GM21447 (cell line): ENCODE results near the gene F2RL2.

ENCODE experiments used
- ATAC-seq: cut with Tn5 transposase; IDR thresholded peaks from one replicate; pipeline ENCODE4 v1.9.1; 2021; ENCODE audit not compliant: unreplicated experiment

F2RL2 gene

GRCh38 chr5:76590027-76590426, 33.2 kb downstream of the F2RL2 start:
- ATAC-seq: peak; percentile 99

- no peak for ATAC-seq
Measured at GRCh38 chr5:76586531-76586930, 36.7 kb downstream of the F2RL2 start.

- ATAC-seq: no peak
Measured at GRCh38 chr5:76585783-76586217, 37.4 kb downstream of the F2RL2 start.

GRCh38 chr5:76583163-76584047, 39.8 kb downstream of the F2RL2 start:
- ATAC-seq: no peak

DNA sequence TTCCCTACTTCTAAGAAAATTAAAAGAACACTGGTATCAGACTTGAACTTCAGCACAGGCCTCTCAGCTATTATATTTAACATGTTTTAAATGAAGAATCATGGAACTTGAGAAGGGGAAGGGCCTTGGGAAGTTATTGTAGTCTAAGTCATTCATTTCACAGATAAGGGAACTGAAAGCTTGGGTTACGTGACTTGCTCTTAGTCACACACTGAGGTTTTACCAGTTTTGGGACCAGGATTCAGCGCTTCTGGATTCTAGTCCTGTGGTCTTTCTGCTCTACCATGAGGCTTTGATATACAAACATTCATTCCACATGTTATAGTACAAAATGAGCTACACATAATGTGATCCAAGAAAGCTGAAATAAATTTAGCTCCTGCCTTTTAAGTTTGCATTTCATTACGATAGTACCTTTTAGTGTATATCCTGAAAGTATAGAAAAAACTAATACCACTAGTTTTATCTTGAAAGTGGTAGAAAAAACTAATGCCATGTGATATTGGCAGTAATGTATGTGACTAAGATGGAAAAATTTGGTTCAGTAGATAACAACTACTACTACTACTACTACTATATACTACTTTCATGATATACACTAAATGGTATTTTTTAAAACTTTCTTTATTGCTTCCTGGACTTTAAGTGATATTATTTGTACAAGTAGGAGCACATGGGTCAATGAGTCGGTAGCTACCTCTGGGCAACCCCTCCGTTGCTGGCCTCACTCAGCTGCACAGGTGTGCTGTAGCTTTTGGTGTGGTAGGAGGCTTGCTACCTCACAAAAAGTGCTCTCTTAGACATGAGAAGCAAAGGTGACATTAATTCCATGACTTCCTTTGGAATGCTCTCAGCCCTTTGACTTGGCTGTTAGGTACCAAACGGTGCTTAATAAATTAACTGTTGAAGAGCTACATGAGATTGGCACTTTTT, 40.7 kb downstream of the F2RL2 start:
- ATAC-seq: peak; percentile 95

- no peak for ATAC-seq
Measured at GRCh38 chr5:76580981-76581380, 42.2 kb downstream of the F2RL2 start.

GRCh38 chr5:76579166-76579937, 43.9 kb downstream of the F2RL2 start:
- ATAC-seq: no peak

GRCh38 chr5:76576996-76577395, 46.2 kb downstream of the F2RL2 start:
- ATAC-seq: no peak

DNA sequence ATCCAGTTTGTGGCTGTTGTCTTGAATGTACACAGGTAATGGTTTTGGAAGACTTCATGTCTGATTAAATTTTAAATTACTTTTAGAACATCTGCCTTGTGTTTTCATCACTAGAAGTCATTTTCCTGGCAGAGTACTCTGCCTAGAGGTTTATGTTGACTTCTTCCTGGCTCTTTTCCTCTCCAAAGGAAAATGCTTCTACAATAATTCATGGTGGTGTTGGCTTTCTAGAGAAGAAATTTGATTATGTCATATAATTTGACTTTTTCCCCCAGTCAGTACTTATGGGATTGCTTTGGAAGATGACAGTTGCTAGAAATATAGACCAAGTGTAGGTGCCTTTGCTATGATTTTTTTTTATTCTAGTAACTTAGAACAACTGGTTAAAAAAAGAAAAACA, 46.8 kb downstream of the F2RL2 start:
- ATAC-seq: no peak

GRCh38 chr5:76571559-76571958, 51.6 kb downstream of the F2RL2 start:
- no peak for ATAC-seq

GRCh38 chr5:76570153-76570552, 53.0 kb downstream of the F2RL2 start:
- no peak for ATAC-seq
